OCI-M1 (cell line): ENCODE data around the gene TCF7.

ENCODE experiments used
- DNase-seq: peaks from one replicate; lab custom pipeline; 2025; lab: John Stamatoyannopoulos, UW

TCF7 gene

DNA sequence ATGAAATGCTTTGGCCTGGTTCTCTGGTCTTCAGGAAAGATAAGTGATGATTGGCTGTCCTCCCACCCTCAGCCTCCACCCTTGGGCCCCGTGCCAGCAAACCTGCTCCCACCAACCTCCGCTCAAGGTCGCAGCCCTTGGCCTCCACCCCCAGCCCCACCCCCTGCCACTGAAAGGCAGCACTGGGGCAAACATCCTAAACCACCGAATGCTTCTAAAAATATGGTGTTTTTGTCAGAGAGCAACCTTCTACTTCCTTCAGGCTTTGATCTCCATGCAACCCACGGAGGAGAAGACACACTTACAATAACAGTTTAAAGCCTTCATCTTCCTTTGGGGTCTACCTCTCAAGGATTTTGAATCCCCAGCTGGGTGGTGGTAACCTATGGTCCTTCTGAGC lies 24.0 kb upstream of the TCF7 start:
- DNase-seq: no peak

DNA sequence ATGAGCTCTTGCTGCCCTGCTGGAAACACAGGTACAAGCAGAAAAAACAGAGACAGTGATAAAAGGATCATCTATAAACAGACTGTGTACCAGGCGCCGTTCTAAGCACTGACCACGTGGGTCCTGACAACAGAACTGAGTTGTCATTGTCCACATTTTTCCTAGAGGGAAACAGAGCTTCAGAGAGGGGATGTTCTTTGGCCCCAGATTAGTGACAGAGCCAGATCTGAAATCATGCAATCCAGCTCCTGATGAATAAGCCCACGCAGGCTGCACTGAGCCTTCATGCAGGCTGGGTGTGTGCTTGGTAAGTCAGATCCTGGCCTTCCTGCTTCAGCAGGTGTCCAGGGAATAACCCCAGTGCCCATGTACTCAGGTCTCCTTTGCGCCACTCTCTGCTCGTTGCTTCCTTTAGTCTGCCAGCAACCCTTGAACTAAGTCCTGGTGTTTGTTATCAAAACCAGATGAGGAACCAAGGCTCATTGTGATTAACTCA lies 22.8 kb upstream of the TCF7 start:
- no peak for DNase-seq

DNA sequence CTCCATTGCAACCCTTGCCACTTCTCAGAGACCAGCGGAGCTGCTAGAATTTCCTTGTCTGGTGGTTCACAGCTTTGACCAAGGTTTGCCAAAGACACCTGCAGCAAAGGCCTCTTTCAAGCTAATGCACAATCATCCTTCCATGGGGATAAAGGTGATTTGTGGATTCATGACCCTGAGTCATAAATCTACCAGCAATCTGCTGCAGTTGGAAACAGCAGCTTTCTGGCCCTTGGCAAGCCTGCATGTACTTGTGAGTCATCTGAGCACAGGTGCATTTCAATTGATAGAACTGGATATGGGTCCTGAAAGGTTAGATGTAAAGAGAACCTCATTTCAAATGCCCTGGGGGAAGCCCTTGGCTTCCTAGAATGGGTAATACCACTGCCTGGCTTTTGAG lies 21.6 kb upstream of the TCF7 start:
- DNase-seq: no peak

GRCh38 chr5:134093351-134093750 lies 21.1 kb upstream of the TCF7 start:
- no peak for DNase-seq

DNA sequence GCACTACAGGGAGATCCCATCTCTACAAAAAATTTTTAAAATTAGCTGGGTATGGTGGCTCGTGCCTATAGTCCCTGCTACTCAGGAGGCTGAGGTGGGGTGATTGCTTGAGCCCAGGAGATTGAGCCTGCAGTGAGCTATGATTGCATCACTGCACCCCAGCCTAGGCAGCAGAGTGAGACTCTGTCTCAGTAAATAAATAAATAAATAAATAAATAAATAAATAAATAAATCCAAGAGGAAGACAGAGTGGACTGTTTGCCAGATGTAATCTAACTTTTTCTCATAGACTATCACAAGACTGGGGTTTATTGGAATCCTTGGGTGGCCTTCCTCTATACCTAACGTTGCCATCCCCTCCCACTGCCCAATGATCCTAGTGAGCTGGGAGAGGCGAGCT lies 19.2 kb upstream of the TCF7 start:
- no peak for DNase-seq

GRCh38 chr5:134095887-134096589 lies 18.4 kb upstream of the TCF7 start:
- no peak for DNase-seq

GRCh38 chr5:134097211-134097749 lies 17.2 kb upstream of the TCF7 start:
- no peak for DNase-seq

GRCh38 chr5:134098690-134099089 lies 15.8 kb upstream of the TCF7 start:
- DNase-seq: no peak

- DNase-seq: peak; percentile 12
Measured at GRCh38 chr5:134099288-134099872, 15.1 kb upstream of the TCF7 start.

GRCh38 chr5:134099939-134100282 lies 14.6 kb upstream of the TCF7 start:
- DNase-seq: no peak

DNA sequence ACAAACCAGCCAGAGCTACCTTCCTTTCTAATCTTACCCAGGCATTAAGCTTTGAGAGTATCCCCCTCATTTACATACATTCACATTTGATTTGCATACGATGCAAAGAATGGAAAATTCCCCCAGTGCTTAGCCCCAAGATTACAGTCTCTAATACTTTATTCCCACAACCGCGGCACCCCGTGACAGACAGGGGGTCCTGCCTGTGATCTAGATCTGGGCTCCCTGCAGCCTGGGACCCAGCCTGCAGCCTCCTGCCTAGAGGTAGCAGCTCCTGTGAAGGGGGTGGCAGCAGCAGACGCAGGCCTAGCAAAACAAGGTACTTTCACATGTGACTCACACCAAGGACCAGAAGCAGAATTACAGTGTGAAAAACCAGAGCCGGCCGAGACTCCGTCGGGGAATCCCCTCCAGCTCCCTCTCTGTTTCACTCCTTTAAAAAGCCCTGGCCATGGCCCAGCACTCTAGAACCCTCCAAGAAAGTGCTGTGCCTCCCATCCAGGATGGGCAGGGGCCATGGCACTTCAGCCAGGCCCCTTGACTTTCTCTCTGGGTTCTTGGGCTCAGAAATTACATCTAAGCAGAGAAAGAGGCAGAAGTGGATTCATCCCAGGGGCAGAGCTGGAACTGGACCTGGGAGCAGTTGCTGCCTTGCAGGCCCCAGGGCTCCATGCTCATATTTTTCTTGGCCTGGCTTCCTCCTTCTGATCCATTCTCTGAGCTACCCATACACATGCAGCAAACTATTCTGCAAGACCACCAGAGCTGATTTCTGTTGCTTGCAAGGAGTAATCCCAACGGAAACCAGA lies 14.0 kb upstream of the TCF7 start:
- DNase-seq: no peak

GRCh38 chr5:134101686-134102439 lies 12.6 kb upstream of the TCF7 start:
- peak; percentile 73 for DNase-seq

- no peak for DNase-seq
Measured at GRCh38 chr5:134103397-134103796, 11.1 kb upstream of the TCF7 start.

DNA sequence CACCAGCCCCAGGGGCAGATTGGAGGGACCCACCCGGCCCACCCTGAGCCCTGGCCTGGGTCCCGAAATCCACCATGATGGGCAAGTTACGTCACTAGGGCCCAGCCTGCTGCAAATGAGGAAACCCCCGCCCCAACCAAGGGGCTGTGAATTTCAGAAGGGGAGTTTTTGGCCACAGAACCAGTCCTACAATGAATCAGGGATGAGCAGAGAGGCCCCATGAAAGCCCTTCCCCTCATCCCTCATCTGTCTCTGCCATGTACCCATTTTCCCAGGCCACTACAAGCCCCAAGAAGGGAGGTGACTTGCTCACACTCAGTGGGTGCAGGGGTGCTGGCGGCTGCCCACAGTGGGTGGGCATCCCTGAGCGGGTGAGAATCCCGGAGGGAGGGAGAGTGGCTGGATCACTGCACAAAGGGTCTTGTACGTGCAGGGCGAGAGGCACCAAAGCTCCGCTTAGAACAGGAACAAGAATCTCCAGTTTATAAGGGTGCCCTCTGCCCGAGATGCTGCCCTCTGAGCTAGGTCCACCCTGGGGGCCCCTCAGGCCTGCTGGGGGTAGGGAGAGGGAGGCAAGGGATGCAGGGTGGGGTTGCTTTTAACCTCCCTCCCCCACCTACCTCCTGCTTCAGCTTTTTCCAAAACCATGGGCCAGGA lies 10.4 kb upstream of the TCF7 start:
- DNase-seq: no peak

- DNase-seq: no peak
Measured at GRCh38 chr5:134106991-134107701, 7.3 kb upstream of the TCF7 start.

- DNase-seq: no peak
Measured at GRCh38 chr5:134107779-134108178, 6.7 kb upstream of the TCF7 start.

DNA sequence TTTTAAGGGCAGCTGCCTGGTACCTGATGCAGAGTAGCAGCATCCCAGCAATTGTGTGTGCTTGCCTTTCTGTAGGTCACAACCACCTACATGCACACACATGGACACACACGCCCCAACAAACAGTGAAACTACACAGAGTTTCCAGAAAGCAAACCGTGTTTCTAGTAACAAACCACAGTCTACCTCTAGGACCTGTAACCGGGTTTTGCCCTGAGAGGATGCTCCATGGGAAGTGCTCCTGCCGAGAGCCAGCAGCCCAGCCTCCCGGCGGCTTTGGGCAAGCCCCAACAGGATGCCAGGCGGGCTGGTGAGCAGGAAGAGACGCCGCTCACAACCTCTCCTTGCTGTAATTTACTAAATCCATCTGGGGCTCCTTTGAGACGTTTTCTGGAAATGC lies 4.1 kb upstream of the TCF7 start:
- DNase-seq: no peak

- no peak for DNase-seq
Measured at GRCh38 chr5:134111741-134112647, 2.5 kb upstream of the TCF7 start.

DNA sequence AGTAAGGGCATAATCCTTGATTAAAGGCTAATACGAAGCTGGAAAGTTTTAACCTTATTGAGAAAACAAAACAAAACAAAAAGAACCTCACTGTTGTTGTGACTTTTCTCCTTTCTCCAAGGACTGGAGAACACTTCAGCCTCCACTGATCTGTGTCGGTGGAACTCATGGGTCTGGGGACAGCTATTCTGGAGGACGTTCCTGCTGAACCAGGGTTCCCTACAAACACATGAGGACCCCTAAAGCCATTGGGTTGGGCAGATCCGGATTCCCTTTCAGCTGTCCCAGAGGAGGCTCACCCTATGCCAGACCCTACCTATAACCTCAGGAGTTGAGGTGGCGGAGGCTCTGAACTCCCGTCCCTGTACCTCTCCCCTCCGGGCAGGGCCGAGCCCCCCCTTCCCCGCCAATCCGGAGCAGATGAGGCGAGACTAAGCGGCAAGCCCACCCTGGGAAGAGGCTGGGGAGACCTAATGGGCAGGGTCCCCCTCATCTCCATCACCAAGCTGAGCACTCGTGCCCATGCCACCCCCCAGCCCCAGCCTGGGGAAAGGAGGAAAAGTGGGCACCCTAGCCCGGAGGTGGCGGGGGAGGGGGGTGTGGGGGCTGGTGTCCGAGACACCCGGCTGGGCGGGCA lies 1.6 kb upstream of the TCF7 start:
- no peak for DNase-seq
